ENCODE measurements around the gene GGACT.

The GGACT gene

DNA sequence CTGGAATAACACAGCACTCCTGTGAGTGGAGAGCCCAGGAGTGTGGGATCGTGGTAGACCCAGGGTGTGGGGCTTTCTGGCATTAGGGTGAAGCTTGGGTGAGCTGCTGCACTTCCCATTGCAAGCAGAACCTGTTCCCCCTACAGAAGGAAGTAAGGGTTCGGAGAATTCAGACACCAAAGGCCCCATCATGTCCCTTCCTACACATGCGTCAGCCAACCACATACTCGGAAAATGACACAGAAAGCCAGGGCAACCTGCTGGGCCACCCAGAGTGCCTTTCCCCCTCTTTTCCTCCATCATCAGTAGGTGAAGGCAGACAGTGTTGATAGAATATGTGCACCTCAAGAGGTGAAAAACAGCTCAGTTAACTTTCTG is 42.9 kb downstream of the GGACT start:
- no peak for FAIRE-seq

DNA sequence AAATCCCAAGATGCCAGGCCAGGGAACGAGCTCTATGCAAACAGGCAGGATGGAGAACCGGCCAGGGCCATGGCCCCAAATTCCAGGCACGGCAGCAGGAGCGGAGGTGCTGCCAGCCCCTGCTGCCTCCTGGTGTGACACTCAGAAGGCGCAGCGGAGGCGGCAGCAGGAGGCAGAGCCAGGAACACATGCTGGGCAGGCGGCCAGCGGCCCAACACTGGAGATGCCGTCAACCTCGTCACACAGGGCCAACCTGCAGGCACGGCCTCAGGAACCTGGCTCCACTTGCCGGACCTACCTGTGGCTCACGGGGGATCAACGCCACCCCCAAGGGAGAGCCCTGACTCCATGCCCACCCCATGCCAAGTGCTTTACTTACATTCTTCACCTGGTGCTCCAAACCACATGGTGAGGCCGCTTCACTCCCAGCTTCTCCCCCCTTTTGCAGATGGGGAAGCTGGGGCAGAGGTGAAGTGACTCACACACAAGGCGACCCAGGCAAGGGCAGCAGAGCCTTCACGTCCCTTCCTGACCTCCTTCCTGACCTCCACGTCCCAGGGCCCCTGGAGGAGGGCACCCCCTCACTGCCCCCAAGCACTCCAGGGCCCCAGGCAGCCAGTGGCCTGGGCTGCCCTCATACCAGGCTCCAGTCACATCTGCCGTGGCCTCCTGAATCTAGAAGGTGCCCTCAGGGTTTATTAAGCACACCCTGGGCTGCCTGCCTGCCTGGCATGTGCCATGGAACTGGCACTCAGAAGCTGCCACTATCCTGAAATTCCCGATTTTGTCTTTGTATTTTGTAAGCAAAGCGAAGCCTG is 43.5 kb downstream of the GGACT start:
- no peak for FAIRE-seq

DNA sequence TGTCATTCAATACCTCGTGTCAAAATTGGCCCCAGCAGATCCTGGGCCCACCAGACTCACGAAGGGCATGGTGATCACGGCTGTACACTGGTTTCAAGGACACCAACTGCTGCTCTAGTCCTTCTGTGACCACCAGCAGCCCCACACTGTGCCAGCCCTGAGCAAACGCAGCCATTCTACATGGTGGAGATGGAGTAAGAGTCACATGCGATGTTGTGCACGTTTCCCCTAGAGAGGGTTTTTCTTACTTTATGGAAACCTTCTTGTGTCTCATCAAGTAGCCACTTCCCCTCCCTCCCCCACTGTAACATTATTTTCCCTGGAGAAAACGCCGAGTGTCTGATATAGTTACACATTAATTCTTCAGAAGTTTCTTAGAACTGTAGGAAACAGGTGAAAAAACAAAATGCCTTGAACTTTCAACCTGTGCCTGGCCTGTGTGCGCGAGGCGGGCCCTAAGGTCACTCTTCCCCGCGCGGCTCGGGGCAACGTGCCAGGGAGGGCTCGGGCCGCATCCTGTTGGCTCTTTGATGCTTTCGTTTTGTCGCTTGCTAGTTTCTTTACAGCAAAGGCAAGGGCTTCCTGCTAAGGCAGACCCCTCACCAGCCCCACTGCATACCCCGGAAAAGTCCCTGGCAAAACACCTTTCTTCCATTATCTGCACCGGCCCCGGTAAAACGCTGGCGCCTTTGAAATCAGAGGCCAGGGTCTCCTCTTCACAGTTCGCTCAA is 44.6 kb downstream of the GGACT start:
- FAIRE-seq = no peak

GRCh38 chr13:100542826-100543156 is 45.8 kb downstream of the GGACT start:
- FAIRE-seq = peak; percentile 79

DNA sequence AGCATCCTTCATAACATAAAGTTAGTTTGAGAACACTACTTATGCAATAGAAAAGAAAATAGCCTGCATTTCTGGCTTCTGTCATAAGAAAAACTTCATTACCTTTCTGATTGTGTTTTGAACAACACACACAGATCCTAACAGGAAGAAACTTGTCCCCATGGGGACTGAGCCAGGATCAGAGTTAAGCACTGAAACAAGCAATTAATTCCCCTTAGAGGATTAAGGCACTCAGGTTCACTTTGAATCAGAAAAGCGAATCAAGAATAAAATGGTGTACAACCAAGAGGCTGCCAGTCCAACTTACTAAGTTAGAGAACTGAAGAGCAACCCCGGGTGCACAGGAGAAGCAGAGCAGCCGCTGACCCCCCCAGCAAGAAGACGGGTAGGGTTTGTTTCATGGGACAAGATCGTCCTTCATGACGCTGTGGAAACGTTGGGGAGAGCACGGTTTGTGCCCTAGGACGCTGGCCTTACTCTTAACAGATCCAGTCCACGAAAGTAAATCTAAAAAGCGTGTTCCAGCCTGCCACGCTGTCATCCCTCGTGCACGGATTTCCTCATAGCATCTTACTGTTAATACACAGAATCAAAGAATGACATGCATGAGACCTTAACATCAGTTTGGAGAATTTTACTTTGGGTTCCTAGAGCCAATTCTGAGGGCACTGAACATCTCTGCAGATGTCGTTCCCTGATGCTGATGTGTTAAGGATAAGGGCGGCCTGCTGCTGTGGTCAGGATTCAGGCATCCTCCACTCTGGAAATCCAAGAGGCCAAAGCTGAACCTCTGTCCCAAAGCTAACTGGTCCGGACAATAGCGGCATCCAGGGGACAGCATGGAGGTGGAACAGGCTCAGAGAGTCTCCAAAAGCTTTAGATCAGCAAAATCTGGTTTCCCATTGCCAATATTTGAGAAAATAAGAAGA is 46.4 kb downstream of the GGACT start:
- no peak for FAIRE-seq

DNA sequence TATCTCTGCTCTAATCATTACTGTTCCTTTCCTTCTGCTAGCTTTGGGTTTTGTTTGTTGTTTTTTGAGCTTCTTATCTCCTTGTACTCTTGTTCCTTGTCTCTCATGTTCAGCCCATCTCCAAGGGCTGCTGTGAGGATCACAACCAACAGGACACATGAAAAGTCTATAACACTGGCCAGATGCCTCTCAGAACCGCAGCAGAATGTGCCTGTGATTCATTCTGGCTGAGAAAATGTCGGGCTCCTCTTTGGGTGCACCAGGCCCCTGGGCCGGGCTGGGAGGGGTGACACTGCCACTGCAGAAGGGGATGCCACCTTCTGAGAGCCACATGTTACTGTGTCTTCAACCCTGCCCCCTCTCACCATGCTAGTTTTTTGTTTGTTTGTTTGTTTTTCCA is 48.0 kb downstream of the GGACT start:
- no peak for FAIRE-seq

DNA sequence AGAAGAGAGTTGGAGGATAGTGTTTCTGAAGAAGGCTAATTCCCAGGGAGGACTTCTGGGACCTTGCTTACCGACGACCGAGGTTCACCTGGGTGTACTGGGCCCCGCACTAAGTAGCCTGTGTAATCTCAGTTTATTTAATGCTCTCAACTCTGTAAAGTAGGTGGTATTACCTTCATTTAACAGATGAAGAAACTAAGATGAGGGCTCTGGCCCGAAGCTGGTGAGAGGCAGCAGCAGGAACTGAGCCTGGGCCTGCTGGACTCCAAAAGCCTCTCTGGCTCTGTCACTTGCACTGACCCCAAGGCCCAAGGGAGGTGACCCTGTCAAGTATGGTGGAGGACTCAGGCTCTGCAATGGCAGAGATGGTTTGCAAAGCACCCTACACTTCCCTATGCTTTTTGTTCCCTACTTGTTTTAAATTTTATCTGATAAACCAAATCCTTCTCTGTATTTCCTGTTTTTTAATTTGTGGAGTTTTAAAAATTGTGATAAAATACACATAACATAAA is 50.6 kb downstream of the GGACT start:
- FAIRE-seq = no peak

- FAIRE-seq = no peak
These were observed 51.1 kb downstream of the GGACT start for GRCh38 chr13:100537486-100537885.

DNA sequence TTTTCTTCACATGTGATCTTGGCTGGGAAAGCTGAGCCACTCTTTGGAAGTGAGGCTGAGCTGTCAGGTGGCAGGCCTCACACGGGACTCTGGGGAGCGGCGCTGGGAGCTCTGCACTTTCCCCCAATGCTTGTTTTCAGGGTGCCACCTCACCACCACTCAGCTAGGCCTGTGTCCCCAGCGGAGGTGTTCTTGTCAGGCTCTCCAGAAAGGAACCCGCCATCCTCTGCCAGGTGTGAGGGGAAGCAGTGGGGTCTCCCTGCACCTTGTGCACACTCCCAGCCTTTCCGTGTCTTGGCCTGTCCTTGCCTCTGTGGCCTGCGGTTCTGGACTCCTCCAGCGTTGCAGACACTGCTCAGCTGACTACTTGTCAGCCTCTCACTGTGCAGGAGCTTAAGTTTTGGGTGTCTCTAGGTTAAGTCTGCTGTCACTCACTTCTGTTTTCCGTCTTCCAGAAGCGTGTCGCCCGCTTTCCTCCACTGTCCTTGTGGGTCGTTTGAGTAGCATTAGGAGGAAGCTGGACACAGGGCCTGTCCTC is 51.9 kb downstream of the GGACT start:
- no peak for FAIRE-seq

GRCh38 chr13:100535426-100536135 is 53.0 kb downstream of the GGACT start:
- no peak for FAIRE-seq

DNA sequence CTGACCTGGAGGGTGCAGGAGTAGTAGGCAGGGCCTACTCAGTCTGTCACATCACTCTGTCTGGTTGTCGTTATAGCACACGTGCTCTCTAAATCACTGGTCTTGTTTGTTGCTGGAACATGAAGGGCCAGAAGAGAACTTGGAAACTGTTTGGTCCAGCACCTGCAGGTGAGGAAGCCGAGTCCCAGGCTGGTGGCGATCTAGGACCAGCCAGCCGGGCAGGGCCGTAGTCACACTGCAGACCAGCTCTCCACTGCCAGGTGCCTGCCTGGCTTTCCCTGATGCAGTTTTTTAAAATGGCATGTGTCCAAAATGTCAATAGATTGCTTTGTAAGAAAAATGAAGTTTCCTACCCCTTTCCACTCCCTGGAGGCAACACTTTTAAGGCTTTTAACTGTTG is 53.7 kb downstream of the GGACT start:
- FAIRE-seq = no peak

DNA sequence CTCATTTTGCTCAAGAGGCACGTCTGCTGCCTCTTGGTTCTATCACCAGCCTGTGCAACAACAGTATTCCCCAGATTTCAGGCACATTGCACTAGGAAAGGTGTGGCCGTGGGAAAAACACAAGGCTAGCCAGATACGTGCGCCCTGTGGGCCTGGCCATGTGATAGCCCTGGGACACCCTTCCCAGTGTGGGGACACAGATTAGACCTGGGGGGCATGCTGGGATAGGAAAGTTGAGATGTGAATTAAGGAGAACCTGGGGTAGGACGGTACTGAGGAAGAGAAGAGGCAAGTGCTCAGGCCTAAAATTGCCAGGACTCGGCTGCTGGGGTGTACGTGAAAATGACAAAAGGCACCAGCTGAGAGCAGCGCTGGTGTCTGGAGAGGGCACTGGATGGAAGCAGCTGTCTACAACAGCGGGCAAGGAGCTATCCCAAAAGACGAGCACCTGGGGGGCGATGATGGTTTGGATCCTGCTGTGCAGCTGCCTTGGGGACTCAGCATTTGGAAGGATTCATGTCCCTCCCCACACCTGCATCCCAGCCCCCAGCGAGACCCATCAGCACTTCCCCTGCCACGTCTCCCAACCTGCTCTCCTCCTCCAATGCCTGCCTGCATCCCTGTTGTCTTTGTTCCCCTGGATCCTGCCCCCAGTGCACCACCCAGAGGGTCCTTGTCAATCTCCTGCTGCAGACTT is 54.3 kb downstream of the GGACT start:
- FAIRE-seq = no peak

- FAIRE-seq = no peak
These were observed 55.0 kb downstream of the GGACT start for GRCh38 chr13:100533588-100534041.

DNA sequence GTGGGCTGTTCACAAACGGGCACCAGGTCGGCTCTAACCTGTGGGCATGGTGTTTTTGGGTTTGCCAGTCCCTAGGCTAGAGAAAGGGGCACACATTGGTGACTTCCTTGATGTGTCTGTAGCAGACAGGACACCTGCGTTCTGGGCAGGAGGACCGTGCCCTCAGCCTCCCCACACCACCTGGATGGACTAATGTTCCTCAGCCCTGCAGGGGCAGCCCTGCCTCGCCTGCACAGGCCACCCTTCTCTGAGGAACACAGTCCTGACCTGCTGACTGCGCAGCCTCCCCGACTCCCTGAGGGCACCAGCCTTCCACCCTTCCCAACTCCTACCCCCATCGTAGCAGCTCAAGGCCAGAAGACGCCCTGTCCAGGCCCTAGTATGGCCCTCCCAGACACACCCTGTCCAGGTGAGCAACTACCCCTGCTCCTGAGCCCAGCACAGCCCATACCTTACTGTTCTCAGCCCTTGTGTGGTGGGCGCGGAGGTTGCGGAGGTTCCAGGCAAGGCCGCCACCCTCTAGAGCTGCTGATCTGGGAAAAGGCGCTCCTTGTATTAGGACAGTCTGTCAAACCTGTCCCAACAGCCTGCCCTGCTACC is 55.7 kb downstream of the GGACT start:
- FAIRE-seq = no peak

GRCh38 chr13:100532090-100532766 is 56.4 kb downstream of the GGACT start:
- FAIRE-seq = no peak

- no peak for FAIRE-seq
These were observed 57.8 kb downstream of the GGACT start for GRCh38 chr13:100530671-100531213.

- no peak for FAIRE-seq
These were observed 58.8 kb downstream of the GGACT start for GRCh38 chr13:100529666-100530377.

DNA sequence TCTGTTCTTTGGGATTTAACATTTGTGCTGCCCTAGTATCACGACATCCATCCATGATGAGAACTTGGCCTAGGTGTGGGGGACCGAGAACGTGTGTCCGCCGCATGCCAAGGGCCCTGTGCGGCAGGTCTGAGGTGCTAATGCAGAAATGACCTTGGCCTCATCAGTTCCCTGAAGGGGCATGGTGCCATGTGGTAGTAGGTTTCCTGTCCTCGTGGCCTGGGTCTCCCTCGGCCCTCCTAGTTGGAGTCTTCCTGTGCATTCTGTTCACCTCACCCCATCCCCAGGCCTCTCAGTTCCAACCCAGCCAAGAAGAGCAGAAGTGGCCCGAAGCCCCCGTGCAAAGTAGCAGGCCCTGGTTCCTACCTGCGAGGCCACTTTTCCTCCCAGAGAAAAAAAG is 59.8 kb downstream of the GGACT start:
- FAIRE-seq = no peak

DNA sequence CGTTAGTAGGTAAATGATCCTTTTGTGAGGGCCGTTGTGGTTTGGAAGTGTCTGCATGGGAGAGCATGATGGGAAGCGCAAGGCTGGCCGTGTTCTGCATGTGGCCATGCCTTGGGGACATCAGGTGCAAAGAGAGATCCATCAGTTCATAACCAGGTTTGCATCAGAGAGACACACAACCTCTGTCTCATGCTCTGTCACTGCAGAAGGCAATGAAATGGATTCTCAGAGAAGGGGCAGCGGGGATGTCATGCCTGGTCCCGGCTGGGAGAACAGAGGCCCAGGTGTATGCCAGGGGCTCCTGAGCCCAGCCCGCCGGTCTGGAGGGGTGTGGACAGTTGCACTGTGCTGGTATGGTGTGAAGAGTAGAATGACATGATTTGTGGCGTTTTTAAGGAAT is 60.2 kb downstream of the GGACT start:
- no peak for FAIRE-seq

DNA sequence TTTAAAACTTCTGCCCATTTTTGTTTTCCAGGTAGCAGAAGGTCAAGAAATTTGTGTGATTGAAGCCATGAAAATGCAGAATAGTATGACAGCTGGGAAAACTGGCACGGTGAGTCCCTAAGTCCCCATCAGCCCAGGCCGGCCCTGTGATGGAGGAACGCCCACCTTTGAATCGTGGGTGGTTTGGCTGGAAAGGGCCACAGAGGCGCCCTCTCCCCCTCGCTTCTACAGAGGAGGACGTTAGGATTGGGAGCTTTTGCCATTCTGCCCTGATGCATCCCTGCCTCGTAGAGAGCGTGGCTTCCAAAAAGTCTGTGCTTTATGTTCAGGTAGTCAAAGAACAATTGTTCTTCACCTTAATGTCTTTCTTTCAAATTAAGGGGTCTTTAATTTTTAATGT is 60.9 kb downstream of the GGACT start:
- no peak for FAIRE-seq

All from G401.6 (cell line).